ENCODE data around the gene VPS37D.
A peak's percentile ranks its signal among the peaks of the same experiment; 100 is the strongest.
"Not testable (repeated sequence)": the region's sequence is repeated elsewhere in the genome, so short reads cannot be mapped to it uniquely, and the experiment has no call there.

VPS37D gene

GRCh38 chr7:73646785-73647724 lies 20.6 kb upstream of the VPS37D start:
- Histone ChIP-seq H2AFZ (ENCODE audit: low read length, unreplicated experiment) (no peak overlapping the region), H3K36me3 (ENCODE audit: insufficient read depth, low read length) (no peaks in the 10 kb centered on the region), H3K27me3 (ENCODE audit: insufficient read depth, low read length) (peaks cover 51% of the 10 kb centered on the region), H3K4me3 (ENCODE audit: low read depth, low read length) (peak overlapping the region; percentile 71), H3K79me2 (ENCODE audit: control insufficient read depth, insufficient read depth, low read length, unreplicated experiment) (no peaks in the 10 kb centered on the region), H3K4me1 (ENCODE audit: control insufficient read depth, insufficient read depth, low read length, unreplicated experiment) (no peaks in the 10 kb centered on the region), H3K27ac (ENCODE audit: low read depth, low read length) (no peak overlapping the region)

- Histone ChIP-seq H3K79me2 (ENCODE audit: control insufficient read depth, insufficient read depth, low read length, unreplicated experiment) (no peaks in the 10 kb centered on the region), H2AFZ (ENCODE audit: low read length, unreplicated experiment) (peak overlapping the region; percentile 57), H3K27ac (ENCODE audit: low read depth, low read length) (no peak overlapping the region), H3K4me1 (ENCODE audit: control insufficient read depth, insufficient read depth, low read length, unreplicated experiment) (no peaks in the 10 kb centered on the region), H3K36me3 (ENCODE audit: insufficient read depth, low read length) (no peaks in the 10 kb centered on the region), H3K27me3 (ENCODE audit: insufficient read depth, low read length) (peaks cover 55% of the 10 kb centered on the region), H3K4me3 (ENCODE audit: low read depth, low read length) (peak overlapping the region; percentile 71)
Observed at GRCh38 chr7:73647725-73648592, 19.7 kb upstream of the VPS37D start.

GRCh38 chr7:73648593-73649332 lies 18.9 kb upstream of the VPS37D start:
- H3K4me3 ChIP-seq (ENCODE audit: low read depth, low read length), result peak overlapping the region; percentile 71; the same call in 1 of the 2 replicates
- peaks cover 55% of the 10 kb centered on the region for H3K27me3 ChIP-seq (ENCODE audit: insufficient read depth, low read length)
- H2AFZ ChIP-seq (ENCODE audit: low read length, unreplicated experiment), result no peak overlapping the region
- H3K4me1 ChIP-seq (ENCODE audit: control insufficient read depth, insufficient read depth, low read length, unreplicated experiment), result no peaks in the 10 kb centered on the region
- H3K79me2 ChIP-seq (ENCODE audit: control insufficient read depth, insufficient read depth, low read length, unreplicated experiment), result no peaks in the 10 kb centered on the region
- H3K36me3 ChIP-seq (ENCODE audit: insufficient read depth, low read length), result no peaks in the 10 kb centered on the region
- H3K27ac ChIP-seq (ENCODE audit: low read depth, low read length), result no peak overlapping the region

GRCh38 chr7:73649576-73649975 lies 18.1 kb upstream of the VPS37D start:
- Histone ChIP-seq H3K4me1 (ENCODE audit: control insufficient read depth, insufficient read depth, low read length, unreplicated experiment) (no peaks in the 10 kb centered on the region), H3K4me3 (ENCODE audit: low read depth, low read length) (no peak overlapping the region), H2AFZ (ENCODE audit: low read length, unreplicated experiment) (no peak overlapping the region), H3K36me3 (ENCODE audit: insufficient read depth, low read length) (no peaks in the 10 kb centered on the region), H3K79me2 (ENCODE audit: control insufficient read depth, insufficient read depth, low read length, unreplicated experiment) (no peaks in the 10 kb centered on the region), H3K27ac (ENCODE audit: low read depth, low read length) (no peak overlapping the region), H3K27me3 (ENCODE audit: insufficient read depth, low read length) (peaks cover 52% of the 10 kb centered on the region)

- no peak overlapping the region for H2AFZ ChIP-seq (ENCODE audit: low read length, unreplicated experiment)
- H3K4me1 ChIP-seq (ENCODE audit: control insufficient read depth, insufficient read depth, low read length, unreplicated experiment), result no peaks in the 10 kb centered on the region
- H3K27me3 ChIP-seq (ENCODE audit: insufficient read depth, low read length), result peaks cover 50% of the 10 kb centered on the region
Observed at GRCh38 chr7:73650524-73650923, 17.1 kb upstream of the VPS37D start.

GRCh38 chr7:73652541-73652949 lies 15.1 kb upstream of the VPS37D start:
- Histone ChIP-seq H3K36me3 (ENCODE audit: insufficient read depth, low read length) (no peaks in the 10 kb centered on the region), H2AFZ (ENCODE audit: low read length, unreplicated experiment) (no peak overlapping the region), H3K79me2 (ENCODE audit: control insufficient read depth, insufficient read depth, low read length, unreplicated experiment) (no peaks in the 10 kb centered on the region), H3K4me3 (ENCODE audit: low read depth, low read length) (no peak overlapping the region), H3K4me1 (ENCODE audit: control insufficient read depth, insufficient read depth, low read length, unreplicated experiment) (no peaks in the 10 kb centered on the region), H3K27me3 (ENCODE audit: insufficient read depth, low read length) (peaks cover 36% of the 10 kb centered on the region), H3K27ac (ENCODE audit: low read depth, low read length) (no peak overlapping the region)

More at GRCh38 chr7:73650524-73650923, 17.1 kb upstream of the VPS37D start:
- no peaks in the 10 kb centered on the region for H3K79me2 ChIP-seq (ENCODE audit: control insufficient read depth, insufficient read depth, low read length, unreplicated experiment)
- no peaks in the 10 kb centered on the region for H3K36me3 ChIP-seq (ENCODE audit: insufficient read depth, low read length)
- no peak overlapping the region for H3K4me3 ChIP-seq (ENCODE audit: low read depth, low read length)
- H3K27ac ChIP-seq (ENCODE audit: low read depth, low read length), result no peak overlapping the region

GRCh38 chr7:73655309-73655708 lies 12.3 kb upstream of the VPS37D start:
- H2AFZ ChIP-seq (ENCODE audit: low read length, unreplicated experiment); H3K4me3 ChIP-seq (ENCODE audit: low read depth, low read length); H3K27ac ChIP-seq (ENCODE audit: low read depth, low read length); H3K79me2 ChIP-seq (ENCODE audit: control insufficient read depth, insufficient read depth, low read length, unreplicated experiment); H3K4me1 ChIP-seq (ENCODE audit: control insufficient read depth, insufficient read depth, low read length, unreplicated experiment); H3K36me3 ChIP-seq (ENCODE audit: insufficient read depth, low read length): not testable (repeated sequence)
- peaks cover 14% of the 10 kb centered on the region; the same call in 1 of the 2 replicates for H3K27me3 ChIP-seq (ENCODE audit: insufficient read depth, low read length)

GRCh38 chr7:73659983-73660382 lies 7.6 kb upstream of the VPS37D start:
- Histone ChIP-seq H3K27ac (ENCODE audit: low read depth, low read length) (no peak overlapping the region), H3K4me3 (ENCODE audit: low read depth, low read length) (no peak overlapping the region), H3K27me3 (ENCODE audit: insufficient read depth, low read length) (no peaks in the 10 kb centered on the region), H2AFZ (ENCODE audit: low read length, unreplicated experiment) (no peak overlapping the region), H3K36me3 (ENCODE audit: insufficient read depth, low read length) (no peaks in the 10 kb centered on the region), H3K79me2 (ENCODE audit: control insufficient read depth, insufficient read depth, low read length, unreplicated experiment) (no peaks in the 10 kb centered on the region), H3K4me1 (ENCODE audit: control insufficient read depth, insufficient read depth, low read length, unreplicated experiment) (no peaks in the 10 kb centered on the region)

GRCh38 chr7:73660594-73660993 lies 7.0 kb upstream of the VPS37D start:
- not testable (repeated sequence) for H3K36me3 ChIP-seq (ENCODE audit: insufficient read depth, low read length); H3K27me3 ChIP-seq (ENCODE audit: insufficient read depth, low read length); H3K27ac ChIP-seq (ENCODE audit: low read depth, low read length); H3K4me3 ChIP-seq (ENCODE audit: low read depth, low read length); H2AFZ ChIP-seq (ENCODE audit: low read length, unreplicated experiment); H3K79me2 ChIP-seq (ENCODE audit: control insufficient read depth, insufficient read depth, low read length, unreplicated experiment); H3K4me1 ChIP-seq (ENCODE audit: control insufficient read depth, insufficient read depth, low read length, unreplicated experiment)

GRCh38 chr7:73663033-73663432 lies 4.6 kb upstream of the VPS37D start:
- Histone ChIP-seq H3K4me3 (ENCODE audit: low read depth, low read length) (no peak overlapping the region), H2AFZ (ENCODE audit: low read length, unreplicated experiment) (no peak overlapping the region), H3K4me1 (ENCODE audit: control insufficient read depth, insufficient read depth, low read length, unreplicated experiment) (no peaks in the 10 kb centered on the region), H3K27me3 (ENCODE audit: insufficient read depth, low read length) (0 out of 2 replicates have a peak, but pooled peaks cover 4% of the 10 kb centered on the region), H3K36me3 (ENCODE audit: insufficient read depth, low read length) (no peaks in the 10 kb centered on the region), H3K79me2 (ENCODE audit: control insufficient read depth, insufficient read depth, low read length, unreplicated experiment) (no peaks in the 10 kb centered on the region), H3K27ac (ENCODE audit: low read depth, low read length) (no peak overlapping the region)
